LNCAP (cell line): Measurements from ENCODE around the gene GTSF1L.

Source experiments
- CTCF ChIP-seq: fragments of 450-650 bp; IDR thresholded peaks from 2 replicates; pipeline ENCODE4 v1.5.1; 2017; ENCODE audit warnings: mild to moderate bottlenecking

The GTSF1L gene

DNA sequence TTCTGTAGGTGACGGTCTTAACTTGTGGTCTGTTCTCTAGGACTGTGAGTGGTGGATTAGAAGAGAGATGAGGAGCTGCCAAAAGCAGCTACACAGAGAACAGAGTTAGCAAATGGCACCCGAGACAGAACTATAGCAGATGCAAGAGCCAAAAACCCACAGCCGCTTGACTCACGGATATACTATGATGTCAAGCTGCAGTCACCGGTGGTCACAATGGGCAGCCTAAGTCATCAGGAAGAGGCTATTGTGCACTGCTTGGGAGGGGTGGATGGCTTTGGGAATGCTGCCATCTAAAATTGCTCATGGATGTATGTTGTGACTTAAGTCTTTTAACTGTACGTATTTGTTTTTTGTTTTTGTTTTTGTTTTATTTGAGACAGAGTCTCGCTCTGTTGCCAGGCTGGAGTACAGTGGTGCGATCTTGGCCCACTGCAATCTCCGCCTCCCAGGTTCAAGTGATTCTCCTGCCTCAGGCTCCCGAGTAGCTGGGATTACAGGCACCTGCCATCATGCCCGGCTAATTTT is at the start of gene GTSF1L:
GTSF1L (minus strand) TSS at position 192 of the 528 bp plus-strand sequence. CDS start 308 bp downstream, outside the sequence.
- TF ChIP-seq CTCF, result no peak

- no peak for TF ChIP-seq CTCF
Observed at GRCh38 chr20:43774754-43775153, 48.0 kb upstream of the GTSF1L start.

- TF ChIP-seq CTCF, result no peak
Observed at GRCh38 chr20:43771503-43772190, 44.8 kb upstream of the GTSF1L start.

GRCh38 chr20:43770342-43770741 is 43.5 kb upstream of the GTSF1L start:
- no peak for TF ChIP-seq CTCF

GRCh38 chr20:43767686-43768474 is 41.1 kb upstream of the GTSF1L start:
- no peak for TF ChIP-seq CTCF

GRCh38 chr20:43766917-43767316 is 40.1 kb upstream of the GTSF1L start:
- TF ChIP-seq CTCF, result no peak

GRCh38 chr20:43766385-43766784 is 39.6 kb upstream of the GTSF1L start:
- no peak for TF ChIP-seq CTCF
